Fibroblast of gingiva (primary cell): ENCODE results near the gene NAT14.
"Not testable (repeated sequence)": the region's sequence is repeated elsewhere in the genome, so short reads cannot be mapped to it uniquely, and the experiment has no call there.

Experiments
- DNase-seq: peaks from one replicate; pipeline ENCODE4 v3.0.0-alpha.2; 2011; ENCODE audit warnings: low read depth

NAT14 gene

GRCh38 chr19:55484593-55485438, at the start of gene NAT14:
Gene NAT14, plus strand, starts transcription at chr19:55485188. Its CDS starts 521 bp downstream, at chr19:55485709.
- peak; percentile 50 for DNase-seq

- DNase-seq: no peak
Observed at GRCh38 chr19:55436847-55437246, 48.1 kb upstream of the NAT14 start.

GRCh38 chr19:55437410-55437809, 47.6 kb upstream of the NAT14 start:
- DNase-seq: peak; percentile 30

- DNase-seq: no peak
Observed at GRCh38 chr19:55439052-55439451, 45.9 kb upstream of the NAT14 start.

GRCh38 chr19:55440411-55441105, 44.4 kb upstream of the NAT14 start:
- DNase-seq: no peak

GRCh38 chr19:55441319-55441691, 43.7 kb upstream of the NAT14 start:
- no peak for DNase-seq

GRCh38 chr19:55441692-55442321, 43.2 kb upstream of the NAT14 start:
- DNase-seq: no peak

GRCh38 chr19:55442372-55442961, 42.5 kb upstream of the NAT14 start:
- DNase-seq: no peak

GRCh38 chr19:55443045-55443823, 41.8 kb upstream of the NAT14 start, which contains the start of gene SHISA7:
Gene SHISA7, minus strand, starts transcription at chr19:55443300. Its CDS starts 437 bp downstream, at chr19:55442863.
- DNase-seq: no peak

- DNase-seq: no peak
Observed at GRCh38 chr19:55443824-55444480, 41.0 kb upstream of the NAT14 start.

GRCh38 chr19:55444646-55445045, 40.3 kb upstream of the NAT14 start:
- DNase-seq: no peak

- DNase-seq: no peak
Observed at GRCh38 chr19:55446060-55446459, 38.9 kb upstream of the NAT14 start.

GRCh38 chr19:55447421-55448174, 37.4 kb upstream of the NAT14 start:
- peak; percentile 57 for DNase-seq

GRCh38 chr19:55448175-55448490, 36.9 kb upstream of the NAT14 start:
- not testable (repeated sequence) for DNase-seq

GRCh38 chr19:55449469-55449868, 35.5 kb upstream of the NAT14 start:
- DNase-seq: no peak

- DNase-seq: no peak
Observed at GRCh38 chr19:55451163-55451964, 33.6 kb upstream of the NAT14 start.

GRCh38 chr19:55451965-55452748, 32.8 kb upstream of the NAT14 start:
- no peak for DNase-seq

GRCh38 chr19:55452749-55453346, 32.1 kb upstream of the NAT14 start:
- peak; percentile 50 for DNase-seq
